HepG2 (cell line): ENCODE results near the gene CRADD. TPM values are rescaled to one million over a fixed set of nuclear protein-coding genes. Genes with fewer than 3 reads are reported as not detected.

Experiments used
- ATAC-seq: fragments of 200-7000 bp; cut with Tn5 transposase; 3 replicates; pipeline ENCODE4 v1.9.1; 2020; ENCODE audit warnings: mild to moderate bottlenecking, moderate library complexity
- BruUV-seq: library from RNA; stranded (reverse); fragments of 400-500 nt; replicated peaks from 2 replicates; lab custom pipeline; 2021; lab: Mats Ljungman, UMichigan
- CTCF ChIA-PET: fragments of 300-600 bp; formaldehyde crosslinking; extraction: SDS; loops from one replicate; lab custom pipeline; 2021; ENCODE audit warnings: low total read pairs, inconsistent platforms, low intra/inter-chr PET ratio; lab: Yijun Ruan, JAX
- POLR2A ChIA-PET: fragments of 350-600 bp; sonication (Branson Sonifier 250); formaldehyde crosslinking; loops from one replicate; lab custom pipeline; 2020; ENCODE audit warnings: antibody characterized with exemption, inconsistent platforms; lab: Yijun Ruan, JAX
- DNase-seq: peaks from one replicate; pipeline ENCODE4 v3.0.0-alpha.2; 2015; ENCODE audit warnings: low spot score
- FAIRE-seq: peaks from 3 replicates; lab custom pipeline; 2011; peaks lifted over from hg19 to GRCh38; lab: Jason Lieb, UNC
- H2AFZ ChIP-seq: one replicate; pipeline ENCODE4 v1.6.1; 2011; ENCODE audit warnings: low read length, inconsistent platforms
- H3K27ac ChIP-seq: fragments of 300-600 bp; 3 replicates; pipeline ENCODE4 v1.8.0; 2011; ENCODE audit warnings: mixed run types, mild to moderate bottlenecking, mixed read lengths, low read length, inconsistent platforms; ENCODE audit not compliant: insufficient read depth; ENCODE audit errors: extremely low read length
- H3K27me3 ChIP-seq, 2 experiments: fragments of 200-600 bp in 1 of 2; 2 replicates in 1 of 2; 3 replicates in 1 of 2; pipeline versions ENCODE4 v1.6.0 to v1.8.0; 2011; ENCODE audit warnings: low read length in 2 of 2, mild to moderate bottlenecking in 2 of 2, moderate library complexity in 2 of 2, inconsistent platforms in 1 of 2; ENCODE audit not compliant: insufficient read depth in 2 of 2, control insufficient read depth in 1 of 2
- H3K36me3 ChIP-seq, 2 experiments: fragments of 200-600 bp in 1 of 2; replicated peaks in 1 of 2; 2 replicates in 1 of 2; 3 replicates in 1 of 2; pipeline versions ENCODE4 v1.5.1 to v1.8.0; 2011; ENCODE audit warnings: low read length in 2 of 2, inconsistent platforms in 1 of 2; ENCODE audit not compliant: insufficient read depth in 2 of 2, control insufficient read depth in 1 of 2
- H3K4me1 ChIP-seq: 2 replicates; pipeline ENCODE4 v1.5.1; 2012; ENCODE audit warnings: low read length, inconsistent platforms; ENCODE audit not compliant: insufficient read depth
- H3K4me2 ChIP-seq: 2 replicates; pipeline ENCODE4 v1.6.0; 2011; ENCODE audit warnings: low read depth, low read length, inconsistent platforms
- H3K4me3 ChIP-seq, 3 experiments: fragments of 200-600 bp in 1 of 3; sonication (generic), shearing (Covaris generic) in 1 of 3; replicated peaks in 1 of 3; 2 replicates each; pipeline ENCODE4 v1.5.1; 2011 to 2016; ENCODE audit warnings: low read length in 3 of 3, inconsistent platforms in 2 of 3, low read depth in 2 of 3, mild to moderate bottlenecking in 2 of 3, control low read depth in 1 of 3, mixed read lengths in 1 of 3; ENCODE audit not compliant: insufficient read depth in 1 of 3
- H3K79me2 ChIP-seq: one replicate; pipeline ENCODE4 v1.6.1; 2011; ENCODE audit warnings: low read length, inconsistent platforms; ENCODE audit not compliant: insufficient read depth
- H3K9ac ChIP-seq: 2 replicates; pipeline ENCODE4 v1.6.0; 2011; ENCODE audit warnings: mild to moderate bottlenecking, low read depth, low read length, inconsistent platforms; ENCODE audit not compliant: insufficient read depth
- H3K9me3 ChIP-seq: 2 replicates; pipeline ENCODE4 v1.5.1; 2012; ENCODE audit warnings: mild to moderate bottlenecking, low read length
- H4K20me1 ChIP-seq: 2 replicates; pipeline ENCODE4 v1.6.0; 2011; ENCODE audit warnings: inconsistent platforms, mild to moderate bottlenecking, low read length, moderate library complexity; ENCODE audit not compliant: insufficient read depth
- AHDC1 ChIP-seq: sonication (generic); formaldehyde crosslinking; IDR thresholded peaks from 2 replicates; pipeline ENCODE4 v1.5.1; 2020; ENCODE audit warnings: mild to moderate bottlenecking, missing genetic modification reagents, borderline replicate concordance
- ARID5B ChIP-seq: IDR thresholded peaks from 2 replicates; pipeline ENCODE4 v1.4.0; 2020; ENCODE audit warnings: mild to moderate bottlenecking, missing genetic modification reagents
- ETV5 ChIP-seq: IDR thresholded peaks from 2 replicates; pipeline ENCODE4 v1.6.1; 2018; ENCODE audit warnings: missing biosample characterization, missing genetic modification reagents, inconsistent platforms, borderline replicate concordance
- FOSL2 ChIP-seq: sonication (generic); formaldehyde crosslinking; IDR thresholded peaks from 2 replicates; pipeline ENCODE4 v1.4.0; 2020; ENCODE audit warnings: missing genetic modification reagents
- RARA ChIP-seq: IDR thresholded peaks from 2 replicates; pipeline ENCODE4 v1.6.1; 2016; ENCODE audit warnings: missing genetic modification reagents, missing compliant biosample characterization
- SPEN ChIP-seq: sonication (generic); formaldehyde crosslinking; IDR thresholded peaks from 2 replicates; pipeline ENCODE4 v1.5.1; 2020; ENCODE audit warnings: low read depth, mild to moderate bottlenecking, missing genetic modification reagents
- THAP8 ChIP-seq: sonication (generic); formaldehyde crosslinking; IDR thresholded peaks from 2 replicates; pipeline ENCODE4 v1.5.1; 2020; ENCODE audit warnings: missing genetic modification reagents, mild to moderate bottlenecking, borderline replicate concordance
- ZNF451 ChIP-seq: sonication (generic); formaldehyde crosslinking; IDR thresholded peaks from 2 replicates; pipeline ENCODE4 v1.5.0; 2020; ENCODE audit warnings: mild to moderate bottlenecking, missing genetic modification reagents
- ZSCAN20 ChIP-seq: sonication (generic); formaldehyde crosslinking; IDR thresholded peaks from 2 replicates; pipeline ENCODE4 v1.4.0; 2020; ENCODE audit warnings: missing genetic modification reagents, mild to moderate bottlenecking, borderline replicate concordance
- WGBS: methylation state at CpG from one replicate; pipeline ENCODE4 v1.1.6; 2017; ENCODE audit warnings: low lambda C conversion rate; 5-methylcytosine and 5-hydroxymethylcytosine counted together
- in situ Hi-C: cut with HindIII; loops from 2 replicates; pipeline ENCODE4 v1.10.0; 2017; ENCODE audit warnings: low pct_unique_long_range_greater_than_20kb; ENCODE audit not compliant: extremely low pct_ligation_motif_present
- intact Hi-C: fragments of 100-400 bp; cut with micrococcal nuclease; formaldehyde crosslinking; loops from one replicate; pipeline ENCODE4 v1.10.0; 2022; ENCODE audit not compliant: unreplicated experiment
- polyA plus RNA-seq, 8 experiments: library from polyadenylated mRNA; depleted of rRNA in 3 of 8; stranded (reverse) in 7 of 8; unstranded in 1 of 8; fragments of >200 nt; fragmentation: Illumina TruSeq in 4 of 8; extraction: Trizol in 4 of 8; gene quantifications; 2 replicates each; pipeline versions ENCODE4 v1.2.1 to v1.2.3, GENCODE V29; 2011 to 2016; ENCODE audit warnings: low read depth in 4 of 8, missing spikeins in 1 of 8, mixed read lengths in 1 of 8; ENCODE audit not compliant: insufficient read depth in 1 of 8
- total RNA-seq, 5 experiments: library from RNA; depleted of rRNA; stranded (reverse); fragments of >200 nt; fragmentation: Illumina TruSeq; extraction: Trizol; gene quantifications; 2 replicates each; pipeline ENCODE4 v1.2.3, GENCODE V29; 2016; ENCODE audit warnings: low read depth in 1 of 5

Gene CRADD
- total and polyA plus RNA-seq, 2 of the 13 experiments (the other 11 are each of a cell fraction or from before 2014, with no cell fraction given): 12.4 to 18.8 TPM

DNA sequence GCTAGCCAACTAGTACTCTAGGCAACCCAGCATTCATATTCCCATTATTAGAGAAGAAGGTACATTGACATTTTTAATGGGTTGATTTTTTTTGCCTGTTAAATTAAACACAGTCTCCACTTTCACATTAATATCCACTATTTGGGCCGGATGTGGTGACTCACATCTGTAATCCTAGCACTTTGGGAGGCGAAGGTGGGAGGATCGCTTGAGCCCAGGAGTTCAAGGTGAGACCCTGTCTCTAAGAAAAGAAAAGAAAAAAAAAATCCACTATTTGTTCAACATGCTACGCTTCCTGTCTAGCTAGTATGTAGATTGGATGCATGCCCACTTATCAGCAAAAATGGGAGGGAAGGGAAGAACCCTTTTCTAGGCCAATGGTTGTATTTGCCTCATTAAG is 7.1 kb upstream of the CRADD start:
- ATAC-seq: no peak
- FAIRE-seq: no peak

More for the DNA sequence above, 7.1 kb upstream of the CRADD start:
- H3K27ac ChIP-seq: no peak overlapping the region
- no peak overlapping the region for H3K4me2 ChIP-seq
- WGBS: 69% methylated on average over 4 of the region's 4 CpGs
- peaks cover 7% of the 10 kb centered on the region; the same call in 1 of the 2 replicates for H3K9me3 ChIP-seq
- H3K4me1 ChIP-seq: peaks cover 23% of the 10 kb centered on the region
- ChIA-PET CTCF (no interaction called here), POLR2A (no interaction called here)
- intact Hi-C loops (no loop called here), in situ Hi-C loops (no loop called here)
- H4K20me1 ChIP-seq: no peaks in the 10 kb centered on the region
- H3K27me3 ChIP-seq: no peaks in the 10 kb centered on the region
- H3K36me3 ChIP-seq: no peaks in the 10 kb centered on the region
- no peak overlapping the region for H3K4me3 ChIP-seq
- BruUV-seq: no TSS peak
- DNase-seq: no peak
- no peak overlapping the region for H3K9ac ChIP-seq
- no peak overlapping the region for H2AFZ ChIP-seq
- TF ChIP-seq ARID5B (CRISPR knock-in tag) (peak; percentile 42; the same call in 1 of the 2 replicates), THAP8 (CRISPR knock-in tag) (no peak), RARA (peak; percentile 39; the same call in 1 of the 2 replicates), ZNF451 (CRISPR knock-in tag) (no peak), ZSCAN20 (CRISPR knock-in tag) (no peak), FOSL2 (CRISPR knock-in tag) (peak; percentile 47), ETV5 (CRISPR knock-in tag) (peak; percentile 28; the same call in 1 of the 2 replicates), AHDC1 (CRISPR knock-in tag) (0 out of 2 replicates have a peak, but pooled peaks have one; percentile 19), SPEN (no peak)
- H3K79me2 ChIP-seq: no peaks in the 10 kb centered on the region
